Hepatocyte (in vitro differentiated cells): ENCODE results near the gene UBTD1. TPM values are rescaled to one million over a fixed set of nuclear protein-coding genes. Genes with fewer than 3 reads are reported as not detected.
"Not testable (repeated sequence)": the region's sequence is repeated elsewhere in the genome, so short reads cannot be mapped to it uniquely, and the experiment has no call there.

Experiments
- DNase-seq: peaks from one replicate; pipeline ENCODE4 v3.0.0-alpha.2; 2016; ENCODE audit warnings: low spot score
- H2AFZ ChIP-seq: fragments of 200-600 bp; sonication (generic); 2 replicates; pipeline ENCODE4 v1.6.0; 2016; ENCODE audit warnings: antibody characterized with exemption, mild to moderate bottlenecking
- H3K27ac ChIP-seq: fragments of 200-600 bp; sonication (generic); 2 replicates; pipeline ENCODE4 v1.5.1; 2016; ENCODE audit warnings: mild to moderate bottlenecking
- H3K27me3 ChIP-seq: fragments of 200-600 bp; sonication (generic); 2 replicates; pipeline ENCODE4 v1.6.1; 2016
- H3K36me3 ChIP-seq: fragments of 200-600 bp; sonication (generic); replicated peaks from 2 replicates; pipeline ENCODE4 v1.5.1; 2016; ENCODE audit warnings: low read depth; ENCODE audit not compliant: insufficient read depth
- H3K4me1 ChIP-seq: fragments of 200-600 bp; sonication (generic); 2 replicates; pipeline ENCODE4 v1.5.1; 2016; ENCODE audit warnings: mild to moderate bottlenecking, moderate library complexity; ENCODE audit not compliant: insufficient read depth
- H3K4me2 ChIP-seq: fragments of 200-600 bp; sonication (generic); 2 replicates; pipeline ENCODE4 v1.6.0; 2016
- H3K4me3 ChIP-seq: fragments of 200-600 bp; sonication (generic); 2 replicates; pipeline ENCODE4 v1.5.1; 2016; ENCODE audit warnings: mild to moderate bottlenecking
- H3K79me2 ChIP-seq: fragments of 200-600 bp; sonication (generic); 2 replicates; pipeline ENCODE4 v1.6.0; 2017; ENCODE audit warnings: mild to moderate bottlenecking
- H3K9me2 ChIP-seq: fragments of 200-600 bp; sonication (generic); replicated peaks from 2 replicates; pipeline ENCODE4 v1.6.0; 2017; ENCODE audit warnings: mild to moderate bottlenecking; ENCODE audit not compliant: insufficient read depth
- H3K9me3 ChIP-seq: fragments of 200-600 bp; sonication (generic); 2 replicates; pipeline ENCODE4 v1.5.1; 2016; ENCODE audit warnings: low read depth, mild to moderate bottlenecking
- H4K20me1 ChIP-seq: fragments of 200-600 bp; sonication (generic); 2 replicates; pipeline ENCODE4 v1.6.0; 2016; ENCODE audit warnings: mild to moderate bottlenecking; ENCODE audit not compliant: insufficient read depth, poor library complexity, severe bottlenecking
- CTCF ChIP-seq: fragments of 200-600 bp; sonication (generic); IDR thresholded peaks from 2 replicates; pipeline ENCODE4 v1.5.1; 2016; ENCODE audit warnings: antibody characterized with exemption, mild to moderate bottlenecking; ENCODE audit not compliant: poor library complexity
- EZH2 ChIP-seq: fragments of 200-600 bp; sonication (generic); IDR thresholded peaks from 2 replicates; pipeline ENCODE4 v1.6.1; 2016; ENCODE audit warnings: antibody characterized with exemption, mild to moderate bottlenecking, borderline replicate concordance
- EZH2phosphoT487 ChIP-seq: fragments of 200-600 bp; sonication (generic); IDR thresholded peaks from one replicate; pipeline ENCODE4 v1.6.1; 2018; ENCODE audit warnings: antibody characterized with exemption, mild to moderate bottlenecking, low read depth, moderate library complexity; ENCODE audit not compliant: unreplicated experiment, severe bottlenecking
- WGBS: methylation state at CpG from one replicate; pipeline ENCODE4 v1.1.6; 2016; ENCODE audit warnings: low lambda C conversion rate; ENCODE audit errors: missing lambda C conversion rate; 5-methylcytosine and 5-hydroxymethylcytosine counted together
- polyA plus RNA-seq: library from polyadenylated mRNA; unstranded; fragments of >200 nt; fragmentation: Nextera tagmentation; extraction: Ambion mirVana; gene quantifications from 2 replicates; pipeline ENCODE4 v1.2.1, GENCODE V29; 2016
- total RNA-seq: library from RNA; depleted of rRNA; stranded (reverse); fragments of >200 nt; gene quantifications from 2 replicates; pipeline ENCODE4 v1.2.3, GENCODE V29; 2014

UBTD1 gene
- total and polyA plus RNA-seq, 2 experiments from 2014 or later, result 12.8 to 37.0 TPM

GRCh38 chr10:97550336-97551149 lies 51.8 kb downstream of the UBTD1 start:
- H2AFZ ChIP-seq, result no peak overlapping the region
- no peak overlapping the region for H3K4me3 ChIP-seq
- no peaks in the 10 kb centered on the region for H3K9me3 ChIP-seq
- H3K4me2 ChIP-seq, result no peak overlapping the region
- H3K4me1 ChIP-seq, result peaks cover 11% of the 10 kb centered on the region
- H3K79me2 ChIP-seq, result peaks cover 9% of the 10 kb centered on the region
- no peak for TF ChIP-seq EZH2
- no peak for TF ChIP-seq CTCF
- TF ChIP-seq EZH2phosphoT487, result no peak
- no peaks in the 10 kb centered on the region for H3K9me2 ChIP-seq
- no peaks in the 10 kb centered on the region for H3K27me3 ChIP-seq
- WGBS, result 76% methylated on average over 10 of the region's 10 CpGs
- H3K36me3 ChIP-seq, result no peaks in the 10 kb centered on the region
- DNase-seq, result no peak
- peak overlapping the region; percentile 56 for H3K27ac ChIP-seq
- no peaks in the 10 kb centered on the region for H4K20me1 ChIP-seq

- Histone ChIP-seq H3K27ac (no peak overlapping the region), H3K36me3 (no peaks in the 10 kb centered on the region), H4K20me1 (no peaks in the 10 kb centered on the region), H3K9me2 (no peaks in the 10 kb centered on the region), H2AFZ (no peak overlapping the region), H3K9me3 (no peaks in the 10 kb centered on the region), H3K79me2 (peaks cover 9% of the 10 kb centered on the region), H3K4me1 (peaks cover 11% of the 10 kb centered on the region), H3K27me3 (no peaks in the 10 kb centered on the region), H3K4me3 (no peak overlapping the region), H3K4me2 (no peak overlapping the region)
- DNase-seq, result no peak
- TF ChIP-seq EZH2 (no peak), EZH2phosphoT487 (no peak), CTCF (no peak)
- 91% methylated on average over 6 of the region's 6 CpGs for WGBS
Measured at GRCh38 chr10:97551271-97551670, 52.5 kb downstream of the UBTD1 start.

- peaks cover 6% of the 10 kb centered on the region for H3K79me2 ChIP-seq
- DNase-seq, result peak; percentile 84
- H3K9me2 ChIP-seq, result no peaks in the 10 kb centered on the region
- H3K4me2 ChIP-seq, result no peak overlapping the region
- H4K20me1 ChIP-seq, result no peaks in the 10 kb centered on the region
- H3K9me3 ChIP-seq, result no peaks in the 10 kb centered on the region
- no peaks in the 10 kb centered on the region for H3K36me3 ChIP-seq
- no peak overlapping the region for H3K4me3 ChIP-seq
- no peak overlapping the region for H3K27ac ChIP-seq
- H2AFZ ChIP-seq, result no peak overlapping the region
- WGBS, result 14% methylated on average over 6 of the region's 6 CpGs
- H3K4me1 ChIP-seq, result peaks cover 11% of the 10 kb centered on the region
- no peak for TF ChIP-seq EZH2
- no peak for TF ChIP-seq EZH2phosphoT487
- peak; percentile 86 for TF ChIP-seq CTCF
- no peaks in the 10 kb centered on the region for H3K27me3 ChIP-seq
Measured at GRCh38 chr10:97553575-97554031, 54.9 kb downstream of the UBTD1 start.

- H4K20me1 ChIP-seq, H3K9me2 ChIP-seq, H3K27ac ChIP-seq, H3K4me1 ChIP-seq, H3K9me3 ChIP-seq, H3K4me2 ChIP-seq, DNase-seq, H3K79me2 ChIP-seq, H3K36me3 ChIP-seq, H2AFZ ChIP-seq, H3K27me3 ChIP-seq, H3K4me3 ChIP-seq: not testable (repeated sequence)
- 95% methylated on average over 5 of the region's 5 CpGs for WGBS
Measured at GRCh38 chr10:97554336-97554735, 55.6 kb downstream of the UBTD1 start.

GRCh38 chr10:97555541-97555940 lies 56.8 kb downstream of the UBTD1 start:
- not testable (repeated sequence) for H3K36me3 ChIP-seq, H3K9me2 ChIP-seq, H3K4me3 ChIP-seq, DNase-seq, H3K27me3 ChIP-seq, H3K4me1 ChIP-seq, H3K9me3 ChIP-seq, H2AFZ ChIP-seq, H3K27ac ChIP-seq, H3K4me2 ChIP-seq, H4K20me1 ChIP-seq, H3K79me2 ChIP-seq
- 95% methylated on average over 7 of the region's 10 CpGs for WGBS

- H2AFZ ChIP-seq, H3K4me3 ChIP-seq, H3K27ac ChIP-seq, DNase-seq, H3K9me3 ChIP-seq, H3K4me1 ChIP-seq, H4K20me1 ChIP-seq, H3K27me3 ChIP-seq, H3K79me2 ChIP-seq, H3K4me2 ChIP-seq, H3K9me2 ChIP-seq, H3K36me3 ChIP-seq: not testable (repeated sequence)
- WGBS, result 84% methylated on average over 17 of the region's 17 CpGs
Measured at GRCh38 chr10:97560731-97561381, 62.1 kb downstream of the UBTD1 start.
